ENCODE data around the gene FMNL2. TPM values are rescaled to one million over a fixed set of nuclear protein-coding genes. Genes with fewer than 3 reads are reported as not detected.

Gene FMNL2
- total and polyA plus RNA-seq, 2 of the 4 experiments (the other 2 are of a cell fraction), result 10.9 to 11.4 TPM

GRCh38 chr2:152598975-152599759, 264.2 kb downstream of the FMNL2 start:
- Histone ChIP-seq H4K5ac (ENCODE audit: low read depth, low read length) (no peak overlapping the region), H3K14ac (replicated peaks; ENCODE audit: low read depth, low read length) (no peak overlapping the region), H4K8ac (ENCODE audit: low read depth in 2 of 2, low read length in 2 of 2) (no peak overlapping the region), H2AK5ac (ENCODE audit: low read depth, low read length) (no peak overlapping the region), H2AFZ (replicated peaks; ENCODE audit: low read length, poor library complexity) (no peak overlapping the region), H2BK20ac (ENCODE audit: low read depth, low read length) (no peak overlapping the region), H3K23ac (ENCODE audit: low read depth, low read length) (no peak overlapping the region), H3K9ac (ENCODE audit: low read depth, low read length) (no peak overlapping the region), H3K27ac (ENCODE audit: insufficient read depth, low read length) (no peak overlapping the region), H3K36me3 (ENCODE audit: control insufficient read depth, insufficient read depth, low read length) (no peaks in the 10 kb centered on the region; the same call in 1 of the 2 replicates), H3K9me1 (ENCODE audit: insufficient read depth, low read length) (no peaks in the 10 kb centered on the region; the same call in 1 of the 2 replicates), H3K18ac (ENCODE audit: low read depth, low read length) (no peak overlapping the region), H3K4me3 (ENCODE audit: insufficient read depth, low read depth, low read length) (no peak overlapping the region), H3K4me1 (ENCODE audit: control insufficient read depth, insufficient read depth, low read length) (peaks cover 4% of the 10 kb centered on the region), H2BK5ac (ENCODE audit: low read depth, low read length, poor library complexity, severe bottlenecking) (no peak overlapping the region), H3K4me2 (ENCODE audit: low read depth, low read length) (no peak overlapping the region), H2BK15ac (ENCODE audit: low read depth, low read length) (no peak overlapping the region), H3K27me3 (ENCODE audit: control insufficient read depth, insufficient read depth, low read length) (no peaks in the 10 kb centered on the region), H3K56ac (ENCODE audit: extremely low read depth, insufficient read depth, low read length) (no peak overlapping the region), H3K4ac (ENCODE audit: low read depth, low read length) (no peak overlapping the region), H2AK9ac (replicated peaks; ENCODE audit: low read depth, low read length, poor library complexity) (no peak overlapping the region), H4K91ac (ENCODE audit: insufficient read depth, low read depth, low read length) (no peak overlapping the region), H3K79me1 (ENCODE audit: low read depth in 1 of 2, low read length in 2 of 2) (no peaks in the 10 kb centered on the region), H4K20me1 (ENCODE audit: insufficient read depth, low read length) (no peaks in the 10 kb centered on the region), H3K9me3 (ENCODE audit: control insufficient read depth, insufficient read depth, low read length) (no peaks in the 10 kb centered on the region), H2BK120ac (ENCODE audit: low read depth, low read length) (no peak overlapping the region)
- DNase-seq (peak; percentile 42), ATAC-seq (ENCODE audit: low read depth) (no peak)
- BruUV-seq (replicated peaks), result no TSS peak
- ChIA-PET POLR2A (ENCODE audit: unreplicated experiment) (no interaction called here), CTCF (interaction anchor here (0.6 to 1.5 kb wide), 3 partner anchors 10 to 414 kb away, joined by 4 to 6 read pairs (median 5); no protein-coding TSS in a partner anchor)
- intact Hi-C loops (cut with micrococcal nuclease) (loop anchor here (1.0 kb wide), 1 partner anchor 48 kb away; no protein-coding TSS in a partner anchor), dilution Hi-C loops (cut with HindIII; ENCODE audit: low sequenced_read_pairs, unreplicated experiment) (no loop called here), in situ Hi-C loops (cut with MboI; ENCODE audit: low sequenced_read_pairs) (no loop called here)
- 92% methylated on average over 6 of the region's 9 CpGs; no CpG with 5 or more reads in 1 of the 2 experiments for WGBS, 2 experiments (ENCODE audit: extremely low coverage in 2 of 2, insufficient read length in 1 of 2)
- no peak for TF ChIP-seq SMC3 (IDR thresholded peaks at IDR 0.05; ENCODE audit: low read depth, low read length)
- TF ChIP-seq MAFK (IDR thresholded peaks at IDR 0.05; ENCODE audit: low read depth, low read length), result no peak
- no peak for TF ChIP-seq MAZ (IDR thresholded peaks at IDR 0.05; ENCODE audit: borderline replicate concordance, low read depth, low read length)
- no peak for TF ChIP-seq RFX5 (IDR thresholded peaks at IDR 0.05; ENCODE audit: low read depth, low read length)
- TF ChIP-seq CEBPB (IDR thresholded peaks at IDR 0.05; ENCODE audit: low read depth, low read length), result no peak
- TF ChIP-seq MXI1 (IDR thresholded peaks at IDR 0.05; ENCODE audit: borderline replicate concordance, low read depth, low read length), result no peak
- TF ChIP-seq CTCF (conservative IDR thresholded peaks at IDR 0.05; ENCODE audit: low read depth, low read length), result no peak
- TF ChIP-seq RCOR1 (IDR thresholded peaks at IDR 0.05; ENCODE audit: insufficient replicate concordance, low read length), result no peak
- no peak for TF ChIP-seq BHLHE40 (IDR thresholded peaks at IDR 0.05; ENCODE audit: low read depth, low read length)
- TF ChIP-seq, protein P1, sequence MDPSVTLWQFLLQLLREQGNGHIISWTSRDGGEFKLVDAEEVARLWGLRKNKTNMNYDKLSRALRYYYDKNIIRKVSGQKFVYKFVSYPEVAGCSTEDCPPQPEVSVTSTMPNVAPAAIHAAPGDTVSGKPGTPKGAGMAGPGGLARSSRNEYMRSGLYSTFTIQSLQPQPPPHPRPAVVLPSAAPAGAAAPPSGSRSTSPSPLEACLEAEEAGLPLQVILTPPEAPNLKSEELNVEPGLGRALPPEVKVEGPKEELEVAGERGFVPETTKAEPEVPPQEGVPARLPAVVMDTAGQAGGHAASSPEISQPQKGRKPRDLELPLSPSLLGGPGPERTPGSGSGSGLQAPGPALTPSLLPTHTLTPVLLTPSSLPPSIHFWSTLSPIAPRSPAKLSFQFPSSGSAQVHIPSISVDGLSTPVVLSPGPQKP (IDR thresholded peaks at IDR 0.05; ENCODE audit: borderline replicate concordance, low read depth, low read length), result no peak
- no peak for TF ChIP-seq NFE2L2 (IDR thresholded peaks at IDR 0.05; ENCODE audit: low read depth, low read length)
- no peak for TF ChIP-seq USF2 (IDR thresholded peaks at IDR 0.05; ENCODE audit: low read depth, low read length)
- TF ChIP-seq POLR2A (IDR thresholded peaks at IDR 0.05; ENCODE audit: low read depth, low read length), result no peak
- TF ChIP-seq RAD21 (IDR thresholded peaks at IDR 0.05; ENCODE audit: low read length), result no peak
- TF ChIP-seq CHD1 (IDR thresholded peaks at IDR 0.05; ENCODE audit: low read depth, low read length), result no peak

Data from IMR-90 (cell line).